Endodermal cell (in vitro differentiated cells): ENCODE results near the gene MRPL45. TPM values are rescaled to one million over a fixed set of nuclear protein-coding genes. Genes with fewer than 3 reads are reported as not detected.

Experiments used
- DNase-seq: peaks from one replicate; pipeline ENCODE4 v3.0.0-alpha.2; 2017
- H3K27ac ChIP-seq: 2 replicates; pipeline ENCODE4 v1.5.1; 2013; ENCODE audit warnings: mild to moderate bottlenecking, low read depth, low read length, moderate library complexity
- H3K27me3 ChIP-seq: 2 replicates; pipeline ENCODE4 v1.6.1; 2013; ENCODE audit warnings: mild to moderate bottlenecking, low read length, moderate library complexity; ENCODE audit not compliant: insufficient read depth, control insufficient read depth, poor library complexity, severe bottlenecking
- H3K36me3 ChIP-seq: 2 replicates; pipeline ENCODE4 v1.7.0; 2013; ENCODE audit warnings: mild to moderate bottlenecking, low read length, moderate library complexity; ENCODE audit not compliant: control insufficient read depth, insufficient read depth
- H3K4me1 ChIP-seq: one replicate; pipeline ENCODE4 v1.7.0; 2013; ENCODE audit warnings: low read length; ENCODE audit not compliant: control insufficient read depth, insufficient read depth
- H3K4me3 ChIP-seq: 2 replicates; pipeline ENCODE4 v1.5.1; 2013; ENCODE audit warnings: mild to moderate bottlenecking, low read length, moderate library complexity
- H3K9ac ChIP-seq: 2 replicates; pipeline ENCODE4 v1.6.1; 2013; ENCODE audit warnings: mild to moderate bottlenecking, low read length, moderate library complexity; ENCODE audit not compliant: poor library complexity, severe bottlenecking; ENCODE audit errors: extremely low read depth
- H3K9me3 ChIP-seq: 2 replicates; pipeline ENCODE4 v1.6.1; 2013; ENCODE audit warnings: mild to moderate bottlenecking, low read length, moderate library complexity; ENCODE audit not compliant: control insufficient read depth
- H3K27ac Mint-ChIP-seq: 2 replicates; pipeline ENCODE4 v1.8.0; 2020; ENCODE audit warnings: mixed read lengths
- H3K27me3 Mint-ChIP-seq: 2 replicates; pipeline ENCODE4 v1.8.0; 2021; ENCODE audit warnings: mild to moderate bottlenecking, mixed read lengths; ENCODE audit not compliant: insufficient read depth
- H3K36me3 Mint-ChIP-seq: 2 replicates; pipeline ENCODE4 v1.8.0; 2020; ENCODE audit warnings: low read depth, mixed read lengths
- H3K4me1 Mint-ChIP-seq: 2 replicates; pipeline ENCODE4 v1.8.0; 2020; ENCODE audit warnings: mixed read lengths
- H3K4me3 Mint-ChIP-seq: 2 replicates; pipeline ENCODE4 v1.8.0; 2020; ENCODE audit warnings: mild to moderate bottlenecking, moderate library complexity, mixed read lengths
- H3K9me3 Mint-ChIP-seq: 2 replicates; pipeline ENCODE4 v1.8.0; 2020; ENCODE audit warnings: mild to moderate bottlenecking, mixed read lengths
- WGBS, 2 experiments: methylation state at CpG; one replicate each; pipeline versions ENCODE4 v1.1.5 to v1.1.7; 2013; ENCODE audit warnings: missing lambda C conversion rate in 2 of 2, mixed read lengths in 1 of 2; ENCODE audit not compliant: insufficient coverage in 1 of 2, insufficient read length in 1 of 2; 5-methylcytosine and 5-hydroxymethylcytosine counted together
- total RNA-seq, 2 donors: library from RNA; stranded (reverse); fragmentation: NEBNext Ultra II Directional in 1 of 2; extraction: Animal tissue kit (Norgen Biotek cat#: 25700) in 1 of 2; gene quantifications; 2 replicates in 1 of 2; 3 replicates in 1 of 2; pipeline ENCODE4 v1.2.1, GENCODE V29; 2021
- TF ChIP-seq, protein P1 (sequence below): fragments of 200-600 bp; sonication (generic); conservative IDR thresholded peaks from 2 replicates; pipeline ENCODE4 v1.5.0; 2021; ENCODE audit warnings: antibody characterized with exemption, mild to moderate bottlenecking

MRPL45 gene
- total RNA-seq, 2 donors from 2014 or later, result 48.8 to 51.9 TPM

DNA sequence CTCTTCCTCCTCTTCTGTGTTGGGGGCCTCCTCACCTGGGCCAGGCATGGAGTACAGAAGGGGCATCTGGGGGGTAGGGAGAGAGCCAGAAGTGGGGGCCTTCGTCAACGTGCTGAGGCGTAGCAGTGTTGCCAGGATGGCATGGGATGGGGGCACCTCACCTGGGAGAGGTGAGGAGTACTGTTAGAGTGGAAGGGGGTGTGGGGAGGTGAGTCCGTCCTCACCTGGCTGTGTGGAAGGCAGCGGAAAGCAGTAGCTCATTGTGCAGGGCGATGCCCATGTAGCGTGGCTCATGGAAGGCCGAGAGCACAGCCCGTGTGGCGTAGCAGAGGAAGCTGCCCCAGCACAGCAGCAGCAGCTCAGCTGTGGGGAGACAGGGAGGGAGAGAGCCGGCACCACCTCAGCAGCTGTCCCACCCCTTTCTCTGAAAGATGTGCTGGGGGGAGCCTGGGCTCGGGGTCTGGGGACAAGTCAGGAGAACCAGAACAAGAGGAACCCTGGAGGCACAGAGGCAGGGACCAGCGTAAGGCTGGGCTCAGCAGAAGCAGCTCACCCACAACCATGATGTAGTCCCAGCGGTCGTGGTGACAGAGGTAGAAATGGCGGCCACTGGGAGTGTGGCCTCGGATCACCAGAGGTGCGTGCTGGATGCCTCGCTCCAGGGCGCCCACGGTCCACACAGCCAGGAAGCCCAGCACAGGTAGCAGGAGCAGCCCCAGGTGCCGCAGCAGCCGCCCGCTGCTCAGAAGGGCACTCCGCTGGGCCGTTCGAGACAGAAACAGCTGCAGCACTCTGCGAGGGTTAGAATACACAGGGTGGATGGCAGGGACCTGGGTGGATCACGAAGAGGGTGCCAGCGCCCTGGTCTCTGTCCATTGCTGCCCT is 37.8 kb downstream of the MRPL45 start:
- Mint-ChIP-seq H3K4me1 (peaks cover 8% of the 10 kb centered on the region), H3K36me3 (no peaks in the 10 kb centered on the region), H3K27me3 (peaks cover 2% of the 10 kb centered on the region), H3K27ac (no peak overlapping the region), H3K9me3 (no peaks in the 10 kb centered on the region), H3K4me3 (no peak overlapping the region)
- H3K4me1 ChIP-seq, result no peaks in the 10 kb centered on the region
- H3K4me3 ChIP-seq, result no peak overlapping the region
- TF ChIP-seq, protein P1, sequence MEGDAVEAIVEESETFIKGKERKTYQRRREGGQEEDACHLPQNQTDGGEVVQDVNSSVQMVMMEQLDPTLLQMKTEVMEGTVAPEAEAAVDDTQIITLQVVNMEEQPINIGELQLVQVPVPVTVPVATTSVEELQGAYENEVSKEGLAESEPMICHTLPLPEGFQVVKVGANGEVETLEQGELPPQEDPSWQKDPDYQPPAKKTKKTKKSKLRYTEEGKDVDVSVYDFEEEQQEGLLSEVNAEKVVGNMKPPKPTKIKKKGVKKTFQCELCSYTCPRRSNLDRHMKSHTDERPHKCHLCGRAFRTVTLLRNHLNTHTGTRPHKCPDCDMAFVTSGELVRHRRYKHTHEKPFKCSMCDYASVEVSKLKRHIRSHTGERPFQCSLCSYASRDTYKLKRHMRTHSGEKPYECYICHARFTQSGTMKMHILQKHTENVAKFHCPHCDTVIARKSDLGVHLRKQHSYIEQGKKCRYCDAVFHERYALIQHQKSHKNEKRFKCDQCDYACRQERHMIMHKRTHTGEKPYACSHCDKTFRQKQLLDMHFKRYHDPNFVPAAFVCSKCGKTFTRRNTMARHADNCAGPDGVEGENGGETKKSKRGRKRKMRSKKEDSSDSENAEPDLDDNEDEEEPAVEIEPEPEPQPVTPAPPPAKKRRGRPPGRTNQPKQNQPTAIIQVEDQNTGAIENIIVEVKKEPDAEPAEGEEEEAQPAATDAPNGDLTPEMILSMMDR, result no peak
- no peak overlapping the region for H3K9ac ChIP-seq
- no peaks in the 10 kb centered on the region for H3K36me3 ChIP-seq
- WGBS, 2 experiments, result 89 to 99% methylated on average over 18 to 30 of the region's 30 CpGs
- H3K27ac ChIP-seq, result no peak overlapping the region
- no peaks in the 10 kb centered on the region for H3K9me3 ChIP-seq
- H3K27me3 ChIP-seq, result no peaks in the 10 kb centered on the region
- DNase-seq, result peak; percentile 49

DNA sequence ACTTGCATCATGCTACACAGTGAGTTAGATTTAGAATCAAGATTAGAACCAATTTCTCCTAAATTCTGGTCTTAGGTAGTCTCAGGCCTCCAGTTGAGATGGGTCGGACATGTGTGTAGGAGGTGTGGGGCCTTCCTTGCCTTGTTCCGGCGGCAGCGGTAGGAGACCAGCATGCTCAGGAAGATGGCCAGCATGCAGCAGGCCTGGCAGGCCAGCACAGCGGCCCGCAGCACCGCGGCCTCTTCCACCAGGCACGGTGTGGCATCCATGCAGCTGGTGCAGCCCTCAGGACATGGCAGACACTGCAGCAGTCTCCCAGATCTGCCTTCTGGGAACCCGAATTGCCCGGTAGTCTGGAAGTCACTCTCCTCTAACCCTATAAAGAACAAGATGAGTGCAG is 39.9 kb downstream of the MRPL45 start:
- H3K36me3 Mint-ChIP-seq, result no peaks in the 10 kb centered on the region
- Histone ChIP-seq H3K4me3 (no peak overlapping the region), H3K27me3 (no peaks in the 10 kb centered on the region), H3K27ac (no peak overlapping the region), H3K9me3 (no peaks in the 10 kb centered on the region), H3K4me1 (peaks cover 5% of the 10 kb centered on the region), H3K9ac (no peak overlapping the region), H3K36me3 (no peaks in the 10 kb centered on the region)
- no peak for DNase-seq
- TF ChIP-seq, protein P1, result no peak
- WGBS, 2 experiments, result 93 to 100% methylated on average over 8 to 11 of the region's 11 CpGs
- H3K9me3 Mint-ChIP-seq, result no peaks in the 10 kb centered on the region
- peaks cover 2% of the 10 kb centered on the region for H3K27me3 Mint-ChIP-seq
- H3K4me3 Mint-ChIP-seq, result no peak overlapping the region
- no peak overlapping the region for H3K27ac Mint-ChIP-seq
- peaks cover 14% of the 10 kb centered on the region for H3K4me1 Mint-ChIP-seq

DNA sequence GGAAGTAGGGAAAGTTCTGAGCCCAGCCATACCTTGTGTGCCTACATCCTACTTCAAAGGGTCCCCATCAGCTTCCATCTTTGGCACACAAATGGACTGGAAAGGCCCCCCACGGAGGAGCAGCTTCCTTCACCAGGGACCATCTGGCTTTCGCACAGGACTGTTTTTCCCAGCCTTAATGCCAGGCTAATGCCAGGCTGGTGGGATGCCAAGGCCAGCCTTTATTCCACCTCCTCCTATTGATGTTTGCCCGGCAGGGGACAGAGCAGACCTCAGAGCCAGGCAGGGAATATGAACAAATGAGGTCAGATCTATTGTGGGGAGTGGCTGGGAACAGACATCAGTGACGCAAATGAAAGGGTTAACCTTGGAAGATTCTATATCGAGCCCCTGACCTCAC is 41.1 kb downstream of the MRPL45 start:
- Histone ChIP-seq H3K27ac (no peak overlapping the region), H3K4me1 (peaks cover 5% of the 10 kb centered on the region), H3K36me3 (no peaks in the 10 kb centered on the region), H3K4me3 (no peak overlapping the region), H3K27me3 (no peaks in the 10 kb centered on the region), H3K9ac (no peak overlapping the region), H3K9me3 (no peaks in the 10 kb centered on the region)
- Mint-ChIP-seq H3K27me3 (peaks cover 2% of the 10 kb centered on the region), H3K36me3 (no peaks in the 10 kb centered on the region), H3K9me3 (no peaks in the 10 kb centered on the region), H3K27ac (no peak overlapping the region), H3K4me1 (peaks cover 11% of the 10 kb centered on the region), H3K4me3 (no peak overlapping the region)
- DNase-seq, result no peak
- TF ChIP-seq, protein P1, result no peak
- 96 to 97% methylated on average over 4 to 5 of the region's 5 CpGs for WGBS, 2 experiments
